ENCODE data around the gene PNMA6F.
"Not testable (repeated sequence)": the region's sequence is repeated elsewhere in the genome, so short reads cannot be mapped to it uniquely, and the experiment has no call there.

PNMA6F gene

GRCh38 chrX:153334654-153335295 lies 13.2 kb upstream of the PNMA6F start:
- DNase-seq (ENCODE audit: low spot score), result no peak

- DNase-seq (ENCODE audit: low spot score), result peak; percentile 68
Measured at GRCh38 chrX:153333821-153334653, 12.5 kb upstream of the PNMA6F start, which contains the start of gene ZNF275. Gene ZNF275 (plus strand): TSS chrX:153334153. CDS start chrX:153336680, 2,527 bp downstream.

- no peak for DNase-seq (ENCODE audit: low spot score)
Measured at GRCh38 chrX:153333266-153333665, 11.7 kb upstream of the PNMA6F start.

- no peak for DNase-seq (ENCODE audit: low spot score)
Measured at GRCh38 chrX:153327561-153327960, 6.0 kb upstream of the PNMA6F start.

GRCh38 chrX:153320555-153321184 lies 897 bp downstream of the PNMA6F start:
- DNase-seq (ENCODE audit: low spot score), result no peak

- not testable (repeated sequence) for DNase-seq (ENCODE audit: low spot score)
Measured at GRCh38 chrX:153320047-153320443, 1.5 kb downstream of the PNMA6F start.

- DNase-seq (ENCODE audit: low spot score), result no peak
Measured at GRCh38 chrX:153319295-153320046, 2.1 kb downstream of the PNMA6F start.

- DNase-seq (ENCODE audit: low spot score), result no peak
Measured at GRCh38 chrX:153318811-153319210, 2.8 kb downstream of the PNMA6F start.

- DNase-seq (ENCODE audit: low spot score), result no peak
Measured at GRCh38 chrX:153317996-153318722, 3.4 kb downstream of the PNMA6F start.

GRCh38 chrX:153317306-153317705 lies 4.3 kb downstream of the PNMA6F start:
- DNase-seq (ENCODE audit: low spot score), result no peak

- DNase-seq (ENCODE audit: low spot score), result no peak
Measured at GRCh38 chrX:153312842-153313241, 8.7 kb downstream of the PNMA6F start.

- DNase-seq (ENCODE audit: low spot score), result no peak
Measured at GRCh38 chrX:153312041-153312440, 9.5 kb downstream of the PNMA6F start.

GRCh38 chrX:153310901-153311300 lies 10.7 kb downstream of the PNMA6F start:
- DNase-seq (ENCODE audit: low spot score), result no peak

- no peak for DNase-seq (ENCODE audit: low spot score)
Measured at GRCh38 chrX:153307276-153308178, 14.0 kb downstream of the PNMA6F start.

GRCh38 chrX:153306527-153307115 lies 14.9 kb downstream of the PNMA6F start:
- DNase-seq (ENCODE audit: low spot score), result no peak

GRCh38 chrX:153305972-153306371 lies 15.6 kb downstream of the PNMA6F start:
- no peak for DNase-seq (ENCODE audit: low spot score)

GRCh38 chrX:153304988-153305736 lies 16.4 kb downstream of the PNMA6F start:
- no peak for DNase-seq (ENCODE audit: low spot score)

- no peak for DNase-seq (ENCODE audit: low spot score)
Measured at GRCh38 chrX:153303276-153304262, 18.0 kb downstream of the PNMA6F start.
